Smooth muscle cell (in vitro differentiated cells): ENCODE data around the gene BRINP1. TPM values are rescaled to one million over a fixed set of nuclear protein-coding genes. Genes with fewer than 3 reads are reported as not detected.

ENCODE experiments used
- DNase-seq: peaks from one replicate; lab custom pipeline; 2025; ENCODE audit not compliant: unreplicated experiment; lab: John Stamatoyannopoulos, UW
- H2AFZ ChIP-seq: fragments of 200-600 bp; sonication (generic); 2 replicates; pipeline ENCODE4 v1.6.0; 2016; ENCODE audit warnings: antibody characterized with exemption, low read depth, mild to moderate bottlenecking
- H3F3A ChIP-seq: fragments of 200-600 bp; sonication (generic); 2 replicates; pipeline ENCODE4 v1.6.0; 2017; ENCODE audit warnings: antibody characterized with exemption, low read depth
- H3K27ac ChIP-seq: fragments of 200-600 bp; sonication (generic); 2 replicates; pipeline ENCODE4 v1.5.1; 2016; ENCODE audit warnings: low read depth, mild to moderate bottlenecking
- H3K27me3 ChIP-seq: fragments of 200-600 bp; sonication (generic); 2 replicates; pipeline ENCODE4 v1.6.1; 2016; ENCODE audit warnings: low read depth, mild to moderate bottlenecking
- H3K36me3 ChIP-seq: fragments of 200-600 bp; sonication (generic); 2 replicates; pipeline ENCODE4 v1.5.1; 2016; ENCODE audit warnings: low read depth
- H3K4me1 ChIP-seq: fragments of 200-600 bp; sonication (generic); 2 replicates; pipeline ENCODE4 v1.5.1; 2016; ENCODE audit warnings: low read depth
- H3K4me2 ChIP-seq: fragments of 200-600 bp; sonication (generic); 2 replicates; pipeline ENCODE4 v1.6.0; 2016; ENCODE audit warnings: mild to moderate bottlenecking
- H3K4me3 ChIP-seq: fragments of 200-600 bp; sonication (generic); 2 replicates; pipeline ENCODE4 v1.5.1; 2016; ENCODE audit warnings: mild to moderate bottlenecking
- H3K79me2 ChIP-seq: fragments of 200-600 bp; sonication (generic); 2 replicates; pipeline ENCODE4 v1.6.0; 2016; ENCODE audit warnings: low read depth, mild to moderate bottlenecking
- H3K9ac ChIP-seq: fragments of 200-600 bp; sonication (generic); 2 replicates; pipeline ENCODE4 v1.6.0; 2016; ENCODE audit warnings: low read depth
- H3K9me3 ChIP-seq: fragments of 200-600 bp; sonication (generic); replicated peaks from 2 replicates; pipeline ENCODE4 v1.5.1; 2016; ENCODE audit warnings: low read depth
- H4K20me1 ChIP-seq: fragments of 200-600 bp; sonication (generic); 2 replicates; pipeline ENCODE4 v1.6.0; 2016; ENCODE audit warnings: low read depth
- WGBS: methylation state at CpG from one replicate; pipeline ENCODE4 v1.1.7; 2016; ENCODE audit warnings: low lambda C conversion rate; 5-methylcytosine and 5-hydroxymethylcytosine counted together
- polyA plus RNA-seq: library from polyadenylated mRNA; unstranded; fragments of >200 nt; fragmentation: Nextera tagmentation; extraction: Ambion mirVana; gene quantifications from 2 replicates; pipeline ENCODE4 v1.2.1, GENCODE V29; 2016
- total RNA-seq: library from RNA; depleted of rRNA; stranded (reverse); fragments of >200 nt; gene quantifications from 2 replicates; pipeline ENCODE4 v1.2.3, GENCODE V29; 2014
- TF ChIP-seq, protein P1 (sequence below): fragments of 200-600 bp; sonication (generic); IDR thresholded peaks from 2 replicates; pipeline ENCODE4 v1.5.1; 2017; ENCODE audit warnings: borderline replicate concordance, mild to moderate bottlenecking, antibody characterized with exemption; ENCODE audit not compliant: insufficient read depth, poor library complexity, severe bottlenecking

The BRINP1 gene
- total and polyA plus RNA-seq, 2 experiments from 2014 or later: 0.19 to 0.45 TPM

DNA sequence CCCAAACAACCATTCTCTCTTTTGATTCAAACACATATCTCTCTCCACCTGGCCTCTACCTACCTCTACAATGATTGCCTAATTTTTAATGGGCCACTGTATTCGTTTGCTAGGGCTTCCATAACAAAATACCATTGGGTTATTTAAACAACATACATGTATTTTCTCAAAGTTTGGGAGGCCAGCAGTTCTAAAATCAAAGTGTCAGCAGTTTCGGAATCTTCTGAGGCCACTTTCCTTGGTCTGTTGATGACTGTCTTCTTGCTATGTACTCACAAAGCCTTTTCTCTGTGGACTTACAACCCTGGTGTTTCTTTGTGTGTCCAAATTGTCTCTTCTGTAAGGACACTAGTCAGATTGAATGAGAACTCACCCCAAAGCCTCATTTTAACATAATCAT is 214.7 kb downstream of the BRINP1 start:
- TF ChIP-seq, protein P1, sequence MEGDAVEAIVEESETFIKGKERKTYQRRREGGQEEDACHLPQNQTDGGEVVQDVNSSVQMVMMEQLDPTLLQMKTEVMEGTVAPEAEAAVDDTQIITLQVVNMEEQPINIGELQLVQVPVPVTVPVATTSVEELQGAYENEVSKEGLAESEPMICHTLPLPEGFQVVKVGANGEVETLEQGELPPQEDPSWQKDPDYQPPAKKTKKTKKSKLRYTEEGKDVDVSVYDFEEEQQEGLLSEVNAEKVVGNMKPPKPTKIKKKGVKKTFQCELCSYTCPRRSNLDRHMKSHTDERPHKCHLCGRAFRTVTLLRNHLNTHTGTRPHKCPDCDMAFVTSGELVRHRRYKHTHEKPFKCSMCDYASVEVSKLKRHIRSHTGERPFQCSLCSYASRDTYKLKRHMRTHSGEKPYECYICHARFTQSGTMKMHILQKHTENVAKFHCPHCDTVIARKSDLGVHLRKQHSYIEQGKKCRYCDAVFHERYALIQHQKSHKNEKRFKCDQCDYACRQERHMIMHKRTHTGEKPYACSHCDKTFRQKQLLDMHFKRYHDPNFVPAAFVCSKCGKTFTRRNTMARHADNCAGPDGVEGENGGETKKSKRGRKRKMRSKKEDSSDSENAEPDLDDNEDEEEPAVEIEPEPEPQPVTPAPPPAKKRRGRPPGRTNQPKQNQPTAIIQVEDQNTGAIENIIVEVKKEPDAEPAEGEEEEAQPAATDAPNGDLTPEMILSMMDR: no peak
- Histone ChIP-seq H3K27ac (no peak overlapping the region), H3K79me2 (no peaks in the 10 kb centered on the region), H4K20me1 (no peaks in the 10 kb centered on the region), H3K27me3 (no peaks in the 10 kb centered on the region), H2AFZ (no peak overlapping the region), H3K4me1 (no peaks in the 10 kb centered on the region), H3K4me2 (no peak overlapping the region), H3K9me3 (no peaks in the 10 kb centered on the region), H3K9ac (no peak overlapping the region), H3F3A (no peaks in the 10 kb centered on the region), H3K36me3 (no peaks in the 10 kb centered on the region), H3K4me3 (no peak overlapping the region)
- DNase-seq: no peak
- 91% methylated on average over 2 of the region's 2 CpGs for WGBS

DNA sequence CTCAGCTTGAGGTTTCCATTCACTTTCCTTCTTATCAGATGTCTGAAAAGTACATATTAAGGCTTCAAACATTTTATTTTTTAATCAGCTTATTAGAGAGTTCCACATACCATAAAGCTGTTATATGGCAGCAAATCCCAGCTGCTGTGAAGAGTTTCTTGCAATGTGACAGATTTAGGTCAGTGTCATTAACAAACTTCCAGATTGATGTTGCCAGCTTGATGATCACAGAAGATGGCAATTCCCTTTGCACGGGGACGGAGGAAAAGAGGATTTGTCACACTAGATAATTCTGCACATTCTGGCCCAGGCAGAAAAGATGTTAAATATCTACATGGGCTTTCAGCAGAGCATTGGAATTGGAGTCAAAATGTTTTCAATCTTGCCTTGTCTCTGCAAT is 215.8 kb downstream of the BRINP1 start:
- H2AFZ ChIP-seq: no peak overlapping the region
- no peak overlapping the region for H3K4me2 ChIP-seq
- H3K4me3 ChIP-seq: no peak overlapping the region
- H3F3A ChIP-seq: no peaks in the 10 kb centered on the region
- no peaks in the 10 kb centered on the region for H3K79me2 ChIP-seq
- no peaks in the 10 kb centered on the region for H3K4me1 ChIP-seq
- no peak overlapping the region for H3K27ac ChIP-seq
- DNase-seq: no peak
- H4K20me1 ChIP-seq: no peaks in the 10 kb centered on the region
- H3K9ac ChIP-seq: no peak overlapping the region
- TF ChIP-seq, protein P1: no peak
- no peaks in the 10 kb centered on the region for H3K9me3 ChIP-seq
- no peaks in the 10 kb centered on the region for H3K36me3 ChIP-seq
- WGBS: 77% methylated on average over 2 of the region's 2 CpGs
- no peaks in the 10 kb centered on the region for H3K27me3 ChIP-seq

DNA sequence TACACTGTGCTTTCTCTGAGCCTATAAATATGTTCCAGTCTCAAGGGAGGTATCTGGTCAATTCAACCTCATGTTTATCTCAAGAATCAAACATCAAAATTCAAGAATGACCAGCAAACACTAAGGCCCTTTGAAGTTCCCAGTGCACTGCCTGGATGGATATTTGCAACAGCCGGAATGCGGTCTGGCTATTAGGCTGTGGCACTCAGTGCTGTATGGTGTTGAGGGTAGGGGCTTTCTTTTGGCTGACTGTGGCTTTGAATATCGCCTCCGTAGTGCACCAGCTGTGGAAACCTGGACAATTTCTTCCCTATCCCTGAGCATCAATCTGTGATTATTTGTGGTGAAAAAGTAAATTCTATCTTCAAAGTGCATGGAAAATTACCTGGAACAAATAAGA is 220.4 kb downstream of the BRINP1 start:
- no peaks in the 10 kb centered on the region for H3K9me3 ChIP-seq
- TF ChIP-seq, protein P1: no peak
- WGBS: 62% methylated on average over 4 of the region's 4 CpGs
- no peak overlapping the region for H2AFZ ChIP-seq
- no peaks in the 10 kb centered on the region for H4K20me1 ChIP-seq
- H3K4me2 ChIP-seq: no peak overlapping the region
- no peak overlapping the region for H3K27ac ChIP-seq
- H3F3A ChIP-seq: no peaks in the 10 kb centered on the region
- no peaks in the 10 kb centered on the region for H3K4me1 ChIP-seq
- no peak for DNase-seq
- H3K9ac ChIP-seq: no peak overlapping the region
- no peaks in the 10 kb centered on the region for H3K27me3 ChIP-seq
- H3K4me3 ChIP-seq: no peak overlapping the region
- H3K79me2 ChIP-seq: no peaks in the 10 kb centered on the region
- H3K36me3 ChIP-seq: no peaks in the 10 kb centered on the region

DNA sequence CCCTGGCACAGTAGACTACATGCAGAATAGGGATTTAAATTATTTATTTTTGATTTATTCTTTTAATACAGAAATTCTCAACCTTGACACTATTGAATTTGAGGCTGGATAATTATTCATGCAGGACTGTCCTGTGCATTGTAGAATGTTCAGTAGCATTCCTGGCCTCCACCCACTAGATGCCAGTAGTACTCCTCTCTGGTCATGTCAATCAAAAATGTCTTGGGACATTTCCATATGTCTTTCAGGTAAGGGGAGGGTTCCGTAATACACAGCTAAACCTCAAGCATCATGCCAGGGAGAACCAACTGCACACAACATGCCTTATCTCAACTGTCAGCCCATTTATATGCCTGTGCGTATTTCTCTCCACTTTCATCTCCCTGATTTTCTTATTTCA is 231.8 kb downstream of the BRINP1 start:
- Histone ChIP-seq H3K79me2 (no peaks in the 10 kb centered on the region), H4K20me1 (no peaks in the 10 kb centered on the region), H3K9ac (no peak overlapping the region), H3K27me3 (no peaks in the 10 kb centered on the region), H3K9me3 (no peaks in the 10 kb centered on the region), H2AFZ (no peak overlapping the region), H3F3A (no peaks in the 10 kb centered on the region), H3K4me2 (no peak overlapping the region), H3K27ac (no peak overlapping the region), H3K36me3 (no peaks in the 10 kb centered on the region), H3K4me1 (no peaks in the 10 kb centered on the region), H3K4me3 (no peak overlapping the region)
- DNase-seq: no peak
- TF ChIP-seq, protein P1: no peak
- WGBS: 86% methylated on average over 2 of the region's 2 CpGs
